Ovary (tissue), 9 donors: ENCODE measurements around the gene TMEM45A. TPM values are rescaled to one million over a fixed set of nuclear protein-coding genes. Genes with fewer than 3 reads are reported as not detected.

Experiments used
- DNase-seq, 5 donors: peaks; one replicate each; pipeline ENCODE4 v3.0.0-alpha.2; 2019 to 2020
- H3K27ac ChIP-seq, 2 donors: fragments of 200-600 bp; one replicate each; pipeline versions ENCODE4 v1.5.1 to v1.8.0; 2019 to 2022
- H3K27me3 ChIP-seq: fragments of 200-600 bp; one replicate; pipeline ENCODE4 v1.8.0; 2022
- H3K36me3 ChIP-seq: fragments of 200-600 bp; sonication (generic); one replicate; pipeline ENCODE4 v1.5.1; 2019
- H3K4me1 ChIP-seq: one replicate; pipeline ENCODE4 v1.8.1; 2013; ENCODE audit warnings: mild to moderate bottlenecking, moderate library complexity; ENCODE audit not compliant: insufficient read depth
- H3K4me3 ChIP-seq: fragments of 200-600 bp; sonication (generic); one replicate; pipeline ENCODE4 v1.5.1; 2017
- H3K9me3 ChIP-seq, 2 donors: fragments of 200-600 bp in 1 of 2; sonication (generic) in 1 of 2; one replicate each; pipeline versions ENCODE4 v1.5.1 to v1.8.1; 2013 to 2019; ENCODE audit warnings: mild to moderate bottlenecking in 1 of 2, moderate library complexity in 1 of 2
- EP300 ChIP-seq: sonication (generic); formaldehyde crosslinking; IDR thresholded peaks from one replicate; pipeline ENCODE4 v1.6.1; 2017; ENCODE audit warnings: antibody characterized with exemption
- POLR2A ChIP-seq: fragments of 450-650 bp; IDR thresholded peaks from one replicate; pipeline ENCODE4 v1.6.1; 2017; ENCODE audit warnings: antibody characterized with exemption, mild to moderate bottlenecking, moderate library complexity
- WGBS, 3 donors: extraction: QIAGEN DNeasy Blood & Tissue Kit in 1 of 3; methylation state at CpG; one replicate each; pipeline versions ENCODE4 v1.1.5 to v1.1.7; 2013 to 2017; 5-methylcytosine and 5-hydroxymethylcytosine counted together
- intact Hi-C, 4 donors: fragments of 100-400 bp; cut with DNase I; formaldehyde crosslinking; loops; one replicate each; pipeline versions ENCODE4 v1.11.0 to v1.15.1; 2022 to 2023
- polyA plus RNA-seq, 2 donors: library from polyadenylated mRNA; stranded (reverse); fragments of 200-250 nt in 1 of 2; fragments of 350-450 nt in 1 of 2; fragmentation: Illumina TruSeq in 1 of 2; extraction: RNeasy Lipid Tissue Mini Kit (QIAGEN cat#74804) in 1 of 2; gene quantifications; one replicate each; pipeline ENCODE4 v1.2.3, GENCODE V29; 2013 to 2014
- total RNA-seq, 7 donors: library from RNA; depleted of rRNA in 2 of 7; stranded (reverse); fragments of >200 nt in 2 of 7; fragmentation: NEBNext Ultra II Directional in 3 of 7; extraction: Animal tissue kit (Norgen Biotek cat#: 25700) in 3 of 7; gene quantifications; one replicate each; pipeline versions ENCODE4 v1.1.0 to v1.2.4, GENCODE V29; 2016 to 2023
- TF ChIP-seq, protein P1 (sequence below), 3 donors: fragments of 450-650 bp in 2 of 3; fragments of 200-600 bp in 1 of 3; IDR thresholded peaks; one replicate each; pipeline versions ENCODE4 v1.5.1 to v1.8.0; 2016 to 2022; ENCODE audit warnings: antibody characterized with exemption in 3 of 3, mild to moderate bottlenecking in 1 of 3
- donor health status: DM: no; HTN: no; CAD: no; lungs with moderate emphysema.
- donor health status: DM: no; HTN: no; CAD: no.
- donor health status: Bipolar disorder and iron deficiency.
- donor health status: DM: yes; HTN: yes; CAD: no.
- donor health status: DM: no; HTN: no; CAD: no.
- donor health status: DM: yes; HTN: yes; CAD: no.

Gene TMEM45A
- total and polyA plus RNA-seq, 9 donors = 6.1 to 72.0 (median 9.1) TPM

DNA sequence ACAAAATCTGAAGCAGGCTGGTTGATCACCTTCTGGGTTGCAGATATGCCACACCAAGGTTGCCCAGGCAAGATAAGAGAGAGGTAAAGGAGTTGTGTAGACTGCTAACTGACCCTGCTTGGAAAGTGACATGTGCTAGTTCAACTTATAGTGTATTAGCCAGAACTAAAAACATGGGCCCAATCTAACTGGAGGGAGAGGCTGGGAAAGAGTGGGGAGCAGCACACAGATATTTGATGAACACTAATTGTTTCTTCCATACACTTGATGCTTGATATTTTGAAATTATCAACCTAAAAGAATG lies 61.9 kb downstream of the TMEM45A start:
- no peaks in the 10 kb centered on the region for H3K4me1 ChIP-seq
- no peaks in the 10 kb centered on the region for H3K27me3 ChIP-seq
- no peaks in the 10 kb centered on the region for H3K36me3 ChIP-seq
- H3K27ac ChIP-seq = no peak overlapping the region
- no peak overlapping the region for H3K4me3 ChIP-seq
- no peak for TF ChIP-seq POLR2A
- intact Hi-C loops = no loop called here
- no peaks in the 10 kb centered on the region for H3K9me3 ChIP-seq
- no peak for DNase-seq

DNA sequence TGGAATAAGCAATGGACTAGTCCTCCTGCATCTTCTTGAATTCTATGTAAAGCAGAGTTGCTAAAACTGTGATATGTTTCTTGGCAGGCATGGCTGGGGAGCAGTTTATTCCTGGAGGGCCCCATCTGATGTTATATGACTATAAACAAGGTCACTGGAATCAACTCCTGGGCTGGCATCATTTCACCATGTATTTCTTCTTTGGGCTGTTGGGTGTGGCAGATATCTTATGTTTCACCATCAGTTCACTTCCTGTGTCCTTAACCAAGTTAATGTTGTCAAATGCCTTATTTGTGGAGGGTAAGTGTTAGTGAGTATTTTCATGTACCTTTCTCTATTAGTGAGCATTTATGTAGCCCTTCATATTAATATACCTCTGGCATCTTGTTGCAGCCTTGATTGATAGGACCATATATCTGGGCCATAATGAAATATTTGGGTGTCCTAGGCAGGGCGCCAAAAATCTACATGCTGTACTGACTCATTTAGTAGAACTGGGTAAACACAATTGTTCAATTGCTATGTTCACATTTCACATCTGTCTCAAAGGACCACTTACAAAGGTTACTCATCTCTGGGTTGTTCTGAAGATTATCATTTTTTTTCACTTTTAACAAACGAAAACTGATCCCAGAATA lies 64.4 kb downstream of the TMEM45A start:
- TF ChIP-seq POLR2A (no peak), EP300 (no peak)
- TF ChIP-seq, protein P1, sequence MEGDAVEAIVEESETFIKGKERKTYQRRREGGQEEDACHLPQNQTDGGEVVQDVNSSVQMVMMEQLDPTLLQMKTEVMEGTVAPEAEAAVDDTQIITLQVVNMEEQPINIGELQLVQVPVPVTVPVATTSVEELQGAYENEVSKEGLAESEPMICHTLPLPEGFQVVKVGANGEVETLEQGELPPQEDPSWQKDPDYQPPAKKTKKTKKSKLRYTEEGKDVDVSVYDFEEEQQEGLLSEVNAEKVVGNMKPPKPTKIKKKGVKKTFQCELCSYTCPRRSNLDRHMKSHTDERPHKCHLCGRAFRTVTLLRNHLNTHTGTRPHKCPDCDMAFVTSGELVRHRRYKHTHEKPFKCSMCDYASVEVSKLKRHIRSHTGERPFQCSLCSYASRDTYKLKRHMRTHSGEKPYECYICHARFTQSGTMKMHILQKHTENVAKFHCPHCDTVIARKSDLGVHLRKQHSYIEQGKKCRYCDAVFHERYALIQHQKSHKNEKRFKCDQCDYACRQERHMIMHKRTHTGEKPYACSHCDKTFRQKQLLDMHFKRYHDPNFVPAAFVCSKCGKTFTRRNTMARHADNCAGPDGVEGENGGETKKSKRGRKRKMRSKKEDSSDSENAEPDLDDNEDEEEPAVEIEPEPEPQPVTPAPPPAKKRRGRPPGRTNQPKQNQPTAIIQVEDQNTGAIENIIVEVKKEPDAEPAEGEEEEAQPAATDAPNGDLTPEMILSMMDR (IDR thresholded peaks at IDR 0.05) = no peak
- Histone ChIP-seq H3K9me3 (no peaks in the 10 kb centered on the region), H3K36me3 (no peaks in the 10 kb centered on the region), H3K27ac (no peak overlapping the region), H3K4me1 (no peaks in the 10 kb centered on the region), H3K4me3 (no peak overlapping the region), H3K27me3 (no peaks in the 10 kb centered on the region)
- 75 to 80% (median 76%) methylated on average over 2 of the region's 2 CpGs for WGBS, 3 donors
- DNase-seq = no peak
- intact Hi-C loops = no loop called here

DNA sequence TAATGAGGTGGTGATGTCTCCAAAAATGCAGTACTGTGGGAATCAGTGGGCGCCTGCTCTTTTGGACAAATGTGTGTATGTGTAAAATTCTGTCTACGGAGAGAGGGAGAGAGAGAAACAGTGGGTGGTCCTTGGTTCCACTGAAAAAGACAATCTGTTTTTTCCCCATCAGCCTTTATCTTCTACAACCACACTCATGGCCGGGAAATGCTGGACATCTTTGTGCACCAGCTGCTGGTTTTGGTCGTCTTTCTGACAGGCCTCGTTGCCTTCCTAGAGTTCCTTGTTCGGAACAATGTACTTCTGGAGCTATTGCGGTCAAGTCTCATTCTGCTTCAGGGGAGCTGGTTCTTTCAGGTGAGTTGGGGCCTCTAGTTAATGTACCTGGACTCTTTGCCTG lies 65.8 kb downstream of the TMEM45A start:
- intact Hi-C loops = no loop called here
- WGBS, 3 donors = 54 to 68% (median 62%) methylated on average over 7 of the region's 7 CpGs
- Histone ChIP-seq H3K9me3 (no peaks in the 10 kb centered on the region), H3K4me1 (no peaks in the 10 kb centered on the region), H3K27ac (no peak overlapping the region), H3K4me3 (no peak overlapping the region), H3K36me3 (no peaks in the 10 kb centered on the region), H3K27me3 (no peaks in the 10 kb centered on the region)
- DNase-seq = no peak
- no peak for TF ChIP-seq POLR2A
- TF ChIP-seq EP300 = no peak
- TF ChIP-seq, protein P1 (IDR thresholded peaks at IDR 0.05) = no peak

DNA sequence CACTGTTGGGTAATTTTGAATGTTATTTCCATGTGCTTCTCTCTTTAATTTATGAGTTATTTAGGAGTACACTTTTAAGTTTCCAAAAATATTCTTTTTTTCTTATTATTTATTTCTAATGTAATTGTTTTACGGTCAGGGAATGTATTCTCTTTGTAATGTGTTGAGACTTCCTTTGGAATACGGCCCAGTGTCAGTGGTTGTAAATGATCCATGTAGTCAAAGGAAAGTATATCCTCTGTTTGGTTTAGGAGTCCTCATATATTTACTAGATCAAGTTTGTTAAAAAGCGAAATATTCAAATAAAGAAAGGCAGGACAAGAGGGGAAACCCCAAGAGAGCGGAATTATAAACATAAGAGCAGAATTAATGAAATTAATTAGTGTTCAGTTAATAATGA lies 68.0 kb downstream of the TMEM45A start:
- no peak for DNase-seq
- Histone ChIP-seq H3K36me3 (no peaks in the 10 kb centered on the region), H3K4me3 (no peak overlapping the region), H3K27ac (no peak overlapping the region), H3K4me1 (no peaks in the 10 kb centered on the region), H3K27me3 (no peaks in the 10 kb centered on the region), H3K9me3 (no peaks in the 10 kb centered on the region)
- intact Hi-C loops = no loop called here
- TF ChIP-seq, protein P1 (IDR thresholded peaks at IDR 0.05) = no peak
- TF ChIP-seq EP300 = no peak
- no peak for TF ChIP-seq POLR2A
- WGBS, 3 donors = 82 to 90% (median 87%) methylated on average over 4 of the region's 4 CpGs

DNA sequence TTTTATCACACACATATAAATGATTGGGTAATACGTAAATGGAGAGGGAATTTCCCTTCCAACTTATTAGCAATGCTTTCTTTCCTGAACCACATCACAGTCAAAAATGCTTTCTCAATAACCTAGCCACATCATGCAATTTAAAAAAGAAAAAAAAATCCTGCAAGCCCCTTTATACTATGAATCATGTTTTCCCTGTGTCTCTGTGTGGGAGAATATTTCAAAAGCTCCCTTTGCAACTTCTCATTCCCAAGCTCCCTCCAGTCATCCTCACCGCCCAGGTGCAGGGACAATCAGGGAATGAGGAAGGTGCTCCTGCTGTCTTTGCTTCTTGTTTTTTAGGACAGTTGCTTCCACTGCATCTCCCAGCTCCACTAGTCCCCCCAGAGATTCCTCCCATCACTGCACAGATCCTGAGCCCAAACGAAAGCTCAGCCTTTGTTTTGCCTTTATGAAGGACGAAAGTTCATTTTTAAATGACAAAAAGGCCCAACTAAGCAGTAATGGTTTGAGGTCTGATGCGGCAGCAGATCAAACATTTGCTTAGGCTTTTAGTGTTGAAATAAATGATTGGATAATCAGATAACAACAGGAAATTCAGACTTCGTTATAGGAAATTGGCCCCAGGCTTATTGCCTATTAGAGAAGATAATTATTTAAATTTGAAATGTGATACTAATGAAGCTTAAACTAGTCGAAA lies 69.2 kb downstream of the TMEM45A start:
- WGBS, 3 donors = 29 to 54% (median 34%) methylated on average over 7 of the region's 7 CpGs
- Histone ChIP-seq H3K36me3 (no peaks in the 10 kb centered on the region), H3K27ac (no peak overlapping the region), H3K4me1 (no peaks in the 10 kb centered on the region), H3K27me3 (no peaks in the 10 kb centered on the region), H3K4me3 (no peak overlapping the region), H3K9me3 (no peaks in the 10 kb centered on the region)
- no peak for DNase-seq
- TF ChIP-seq EP300 = no peak
- TF ChIP-seq POLR2A = no peak
- TF ChIP-seq, protein P1 (IDR thresholded peaks at IDR 0.05) = no peak
- intact Hi-C loops = no loop called here
